CD4-positive, alpha-beta T cell treated with Interleukin-21 for 1 hour (primary cell): ENCODE measurements around the gene AMMECR1L.
A peak's percentile ranks its signal among the peaks of the same experiment; 100 is the strongest.
"Not testable (repeated sequence)": the region's sequence is repeated elsewhere in the genome, so short reads cannot be mapped to it uniquely, and the experiment has no call there.

Experiments
- DNase-seq: peaks from one replicate; pipeline ENCODE4 v3.0.0-alpha.2; 2020

Gene AMMECR1L

DNA sequence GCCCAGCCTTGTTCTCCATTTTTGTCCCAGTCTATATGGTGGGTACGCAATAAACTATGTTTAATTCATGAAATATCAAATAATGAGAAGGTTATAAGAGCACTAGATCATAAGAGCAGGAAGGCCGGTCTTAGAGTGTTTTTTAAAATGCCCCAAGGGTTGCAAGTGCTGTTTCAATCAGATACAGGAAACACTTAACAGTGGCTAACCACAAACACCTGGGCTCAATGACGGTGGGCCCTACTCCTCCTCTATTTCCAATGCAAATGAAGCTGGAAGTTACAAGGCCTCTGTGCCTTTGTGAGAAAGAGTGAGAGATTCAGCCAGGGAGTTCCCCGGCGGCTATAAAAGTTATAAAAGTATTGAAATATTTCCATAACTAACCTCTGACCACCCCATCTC, 55.9 kb downstream of the AMMECR1L start:
- peak; percentile 76 for DNase-seq

DNA sequence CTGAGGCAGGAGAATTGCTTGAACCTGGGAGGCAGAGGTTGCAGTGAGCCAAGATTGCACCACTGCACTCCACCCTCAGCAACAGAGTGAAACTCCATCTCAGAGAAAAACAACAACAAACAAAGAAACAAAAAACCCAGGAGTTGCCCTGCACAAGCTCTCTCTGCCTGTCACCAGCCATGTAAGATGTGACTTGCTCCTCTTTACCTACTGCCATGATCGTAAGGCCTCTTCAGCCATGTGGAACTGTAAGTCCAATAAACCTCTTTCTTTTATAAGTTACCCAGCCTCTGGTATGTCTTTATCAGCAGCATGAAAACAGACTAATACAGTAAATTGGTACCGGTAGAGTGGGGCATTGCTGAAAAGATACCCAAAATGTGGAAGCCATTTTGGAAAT, 59.0 kb downstream of the AMMECR1L start:
- DNase-seq, result not testable (repeated sequence)

GRCh38 chr2:127826047-127826446, 59.7 kb downstream of the AMMECR1L start:
- DNase-seq, result no peak

GRCh38 chr2:127820080-127820668, 65.6 kb downstream of the AMMECR1L start:
- DNase-seq, result no peak

GRCh38 chr2:127818794-127819425, 66.8 kb downstream of the AMMECR1L start:
- no peak for DNase-seq

- DNase-seq, result no peak
Observed at GRCh38 chr2:127818241-127818640, 67.5 kb downstream of the AMMECR1L start.

GRCh38 chr2:127814677-127815076, 71.1 kb downstream of the AMMECR1L start:
- no peak for DNase-seq

DNA sequence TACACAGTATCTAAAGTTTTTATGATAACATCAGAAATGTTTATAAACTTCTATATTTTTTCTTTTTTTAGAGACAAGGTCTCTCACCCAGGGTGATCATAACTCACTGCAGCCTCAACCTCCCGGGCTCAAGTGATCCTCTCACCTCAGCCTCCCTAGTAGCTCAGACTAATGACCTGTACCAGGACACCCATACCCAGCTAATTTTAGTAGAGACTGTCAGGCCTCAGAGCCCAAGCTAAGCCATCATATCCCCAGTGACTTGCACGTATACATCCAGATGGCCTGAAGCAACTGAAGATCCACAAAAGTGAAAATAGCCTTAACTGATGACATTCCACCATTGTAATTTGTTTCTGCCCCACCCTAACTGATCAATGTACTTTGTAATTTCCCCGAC, 73.3 kb downstream of the AMMECR1L start:
- DNase-seq, result not testable (repeated sequence)
